SW 1271 (cell line): Measurements from ENCODE around the gene RBFOX2.

ENCODE experiments used
- DNase-seq, 2 experiments: peaks; one replicate each; lab custom pipeline; 2025; lab: John Stamatoyannopoulos, UW

Gene RBFOX2

GRCh38 chr22:35896111-35896705 is 132.4 kb downstream of the RBFOX2 start:
- no peak for DNase-seq

- peak in 1 of 2 experiments; percentile 27 for DNase-seq
These were observed 133.5 kb downstream of the RBFOX2 start for GRCh38 chr22:35894937-35895708.

GRCh38 chr22:35894464-35894878 is 134.2 kb downstream of the RBFOX2 start:
- DNase-seq: no peak

- DNase-seq: no peak
These were observed 134.9 kb downstream of the RBFOX2 start for GRCh38 chr22:35893698-35894097.

- no peak for DNase-seq
These were observed 136.4 kb downstream of the RBFOX2 start for GRCh38 chr22:35892192-35892591.

GRCh38 chr22:35891442-35891841 is 137.2 kb downstream of the RBFOX2 start:
- no peak for DNase-seq

GRCh38 chr22:35889071-35889470 is 139.6 kb downstream of the RBFOX2 start:
- DNase-seq: no peak

GRCh38 chr22:35888181-35888870 is 140.3 kb downstream of the RBFOX2 start:
- no peak for DNase-seq

- DNase-seq: no peak
These were observed 141.2 kb downstream of the RBFOX2 start for GRCh38 chr22:35887296-35887875.

GRCh38 chr22:35886309-35886708 is 142.3 kb downstream of the RBFOX2 start:
- no peak for DNase-seq

GRCh38 chr22:35884529-35884928 is 144.1 kb downstream of the RBFOX2 start:
- DNase-seq: no peak

- DNase-seq: peak in 1 of 2 experiments; percentile 31
These were observed 145.5 kb downstream of the RBFOX2 start for GRCh38 chr22:35883031-35883620.

- no peak for DNase-seq
These were observed 146.2 kb downstream of the RBFOX2 start for GRCh38 chr22:35882211-35883030.

GRCh38 chr22:35879351-35879750 is 149.3 kb downstream of the RBFOX2 start:
- DNase-seq: no peak

GRCh38 chr22:35873426-35873825 is 155.2 kb downstream of the RBFOX2 start:
- no peak for DNase-seq

- DNase-seq: no peak
These were observed 156.2 kb downstream of the RBFOX2 start for GRCh38 chr22:35872451-35872850.

GRCh38 chr22:35870517-35871293 is 157.9 kb downstream of the RBFOX2 start:
- DNase-seq: no peak

GRCh38 chr22:35868938-35869337 is 159.7 kb downstream of the RBFOX2 start:
- DNase-seq: no peak

- no peak for DNase-seq
These were observed 162.0 kb downstream of the RBFOX2 start for GRCh38 chr22:35866651-35867050.

GRCh38 chr22:35864545-35865165 is 164.0 kb downstream of the RBFOX2 start:
- DNase-seq: no peak
